HepG2 (cell line): ENCODE data around the gene PDE4D. TPM values are rescaled to one million over a fixed set of nuclear protein-coding genes. Genes with fewer than 3 reads are reported as not detected.

ENCODE experiments used
- ATAC-seq: fragments of 200-7000 bp; cut with Tn5 transposase; 3 replicates; pipeline ENCODE4 v1.9.1; 2020; ENCODE audit warnings: mild to moderate bottlenecking, moderate library complexity
- BruUV-seq: library from RNA; stranded (reverse); fragments of 400-500 nt; replicated peaks from 2 replicates; lab custom pipeline; 2021; lab: Mats Ljungman, UMichigan
- CTCF ChIA-PET: fragments of 300-600 bp; formaldehyde crosslinking; extraction: SDS; loops from one replicate; lab custom pipeline; 2021; ENCODE audit warnings: low total read pairs, inconsistent platforms, low intra/inter-chr PET ratio; lab: Yijun Ruan, JAX
- POLR2A ChIA-PET: fragments of 350-600 bp; sonication (Branson Sonifier 250); formaldehyde crosslinking; loops from one replicate; lab custom pipeline; 2020; ENCODE audit warnings: antibody characterized with exemption, inconsistent platforms; lab: Yijun Ruan, JAX
- DNase-seq: peaks from one replicate; pipeline ENCODE4 v3.0.0-alpha.2; 2015; ENCODE audit warnings: low spot score
- FAIRE-seq: peaks from 3 replicates; lab custom pipeline; 2011; peaks lifted over from hg19 to GRCh38; lab: Jason Lieb, UNC
- H2AFZ ChIP-seq: one replicate; pipeline ENCODE4 v1.6.1; 2011; ENCODE audit warnings: low read length, inconsistent platforms
- H3K27ac ChIP-seq: fragments of 300-600 bp; 3 replicates; pipeline ENCODE4 v1.8.0; 2011; ENCODE audit warnings: mixed run types, mild to moderate bottlenecking, mixed read lengths, low read length, inconsistent platforms; ENCODE audit not compliant: insufficient read depth; ENCODE audit errors: extremely low read length
- H3K27me3 ChIP-seq, 2 experiments: fragments of 200-600 bp in 1 of 2; 2 replicates in 1 of 2; 3 replicates in 1 of 2; pipeline versions ENCODE4 v1.6.0 to v1.8.0; 2011; ENCODE audit warnings: low read length in 2 of 2, mild to moderate bottlenecking in 2 of 2, moderate library complexity in 2 of 2, inconsistent platforms in 1 of 2; ENCODE audit not compliant: insufficient read depth in 2 of 2, control insufficient read depth in 1 of 2
- H3K36me3 ChIP-seq, 2 experiments: fragments of 200-600 bp in 1 of 2; replicated peaks in 1 of 2; 2 replicates in 1 of 2; 3 replicates in 1 of 2; pipeline versions ENCODE4 v1.5.1 to v1.8.0; 2011; ENCODE audit warnings: low read length in 2 of 2, inconsistent platforms in 1 of 2; ENCODE audit not compliant: insufficient read depth in 2 of 2, control insufficient read depth in 1 of 2
- H3K4me1 ChIP-seq: 2 replicates; pipeline ENCODE4 v1.5.1; 2012; ENCODE audit warnings: low read length, inconsistent platforms; ENCODE audit not compliant: insufficient read depth
- H3K4me2 ChIP-seq: 2 replicates; pipeline ENCODE4 v1.6.0; 2011; ENCODE audit warnings: low read depth, low read length, inconsistent platforms
- H3K4me3 ChIP-seq, 3 experiments: fragments of 200-600 bp in 1 of 3; sonication (generic), shearing (Covaris generic) in 1 of 3; replicated peaks in 1 of 3; 2 replicates each; pipeline ENCODE4 v1.5.1; 2011 to 2016; ENCODE audit warnings: low read length in 3 of 3, inconsistent platforms in 2 of 3, low read depth in 2 of 3, mild to moderate bottlenecking in 2 of 3, control low read depth in 1 of 3, mixed read lengths in 1 of 3; ENCODE audit not compliant: insufficient read depth in 1 of 3
- H3K79me2 ChIP-seq: one replicate; pipeline ENCODE4 v1.6.1; 2011; ENCODE audit warnings: low read length, inconsistent platforms; ENCODE audit not compliant: insufficient read depth
- H3K9ac ChIP-seq: 2 replicates; pipeline ENCODE4 v1.6.0; 2011; ENCODE audit warnings: mild to moderate bottlenecking, low read depth, low read length, inconsistent platforms; ENCODE audit not compliant: insufficient read depth
- H3K9me3 ChIP-seq: 2 replicates; pipeline ENCODE4 v1.5.1; 2012; ENCODE audit warnings: mild to moderate bottlenecking, low read length
- H4K20me1 ChIP-seq: 2 replicates; pipeline ENCODE4 v1.6.0; 2011; ENCODE audit warnings: inconsistent platforms, mild to moderate bottlenecking, low read length, moderate library complexity; ENCODE audit not compliant: insufficient read depth
- ATF7 ChIP-seq, 2 experiments: fragments of 450-650 bp in 1 of 2; sonication (generic) in 1 of 2; formaldehyde crosslinking in 1 of 2; IDR thresholded peaks; 2 replicates each; pipeline versions ENCODE4 v1.4.0 to v1.6.1; 2016 to 2020; ENCODE audit warnings: antibody characterized with exemption in 1 of 2, mild to moderate bottlenecking in 1 of 2, missing genetic modification reagents in 1 of 2
- HOXA9 ChIP-seq: sonication (generic); formaldehyde crosslinking; IDR thresholded peaks from 2 replicates; pipeline ENCODE4 v1.8.1; 2022; ENCODE audit warnings: missing genetic modification reagents, mild to moderate bottlenecking, moderate library complexity, borderline replicate concordance
- POLR2AphosphoS5 ChIP-seq: IDR thresholded peaks from 2 replicates; pipeline ENCODE4 v1.6.1; 2012; ENCODE audit warnings: low read depth, low read length
- ZKSCAN8 ChIP-seq: IDR thresholded peaks from 2 replicates; pipeline ENCODE4 v1.6.1; 2016; ENCODE audit warnings: borderline replicate concordance, missing genetic modification reagents, missing compliant biosample characterization
- WGBS: methylation state at CpG from one replicate; pipeline ENCODE4 v1.1.6; 2017; ENCODE audit warnings: low lambda C conversion rate; 5-methylcytosine and 5-hydroxymethylcytosine counted together
- in situ Hi-C: cut with HindIII; loops from 2 replicates; pipeline ENCODE4 v1.10.0; 2017; ENCODE audit warnings: low pct_unique_long_range_greater_than_20kb; ENCODE audit not compliant: extremely low pct_ligation_motif_present
- intact Hi-C: fragments of 100-400 bp; cut with micrococcal nuclease; formaldehyde crosslinking; loops from one replicate; pipeline ENCODE4 v1.10.0; 2022; ENCODE audit not compliant: unreplicated experiment
- polyA plus RNA-seq, 8 experiments: library from polyadenylated mRNA; depleted of rRNA in 3 of 8; stranded (reverse) in 7 of 8; unstranded in 1 of 8; fragments of >200 nt; fragmentation: Illumina TruSeq in 4 of 8; extraction: Trizol in 4 of 8; gene quantifications; 2 replicates each; pipeline versions ENCODE4 v1.2.1 to v1.2.3, GENCODE V29; 2011 to 2016; ENCODE audit warnings: low read depth in 4 of 8, missing spikeins in 1 of 8, mixed read lengths in 1 of 8; ENCODE audit not compliant: insufficient read depth in 1 of 8
- total RNA-seq, 5 experiments: library from RNA; depleted of rRNA; stranded (reverse); fragments of >200 nt; fragmentation: Illumina TruSeq; extraction: Trizol; gene quantifications; 2 replicates each; pipeline ENCODE4 v1.2.3, GENCODE V29; 2016; ENCODE audit warnings: low read depth in 1 of 5
- TF ChIP-seq, protein P1 (sequence below): sonication (generic); formaldehyde crosslinking; IDR thresholded peaks from 2 replicates; pipeline ENCODE4 v1.5.0; 2020; ENCODE audit warnings: mild to moderate bottlenecking, missing genetic modification reagents, moderate library complexity
- TF ChIP-seq, protein P2 (sequence below): sonication (generic); formaldehyde crosslinking; IDR thresholded peaks from 2 replicates; pipeline ENCODE4 v1.4.0; 2020; ENCODE audit warnings: low read depth, missing genetic modification reagents
- TF ChIP-seq, protein P3 (sequence below): sonication (generic); formaldehyde crosslinking; IDR thresholded peaks from 2 replicates; pipeline ENCODE4 v1.9.0; 2021; ENCODE audit warnings: missing genetic modification reagents, borderline replicate concordance

Gene PDE4D
- total and polyA plus RNA-seq, 2 of the 13 experiments (the other 11 are each of a cell fraction or from before 2014, with no cell fraction given): 7.0 to 12.2 TPM

DNA sequence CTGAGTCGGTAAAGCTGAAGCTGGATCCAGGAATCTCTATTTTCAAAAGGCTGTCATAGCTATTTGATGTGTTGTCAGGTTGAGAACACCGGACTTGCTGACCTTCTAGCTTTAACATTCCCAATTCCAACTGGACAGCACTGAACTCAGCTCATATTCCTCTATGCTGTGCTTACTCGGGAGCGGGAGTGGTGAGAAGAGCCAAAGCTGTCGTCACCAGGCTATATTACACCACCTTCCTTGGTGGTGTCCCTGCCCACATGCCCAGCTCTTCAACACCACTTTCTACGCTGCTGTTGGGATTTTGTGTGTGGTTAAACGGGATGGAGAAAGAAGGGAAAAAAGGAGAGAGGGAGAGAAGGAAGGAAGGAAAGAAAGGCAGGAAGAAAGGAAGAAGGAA, 657.1 kb downstream of the PDE4D start:
- Histone ChIP-seq H3K27ac (no peak overlapping the region), H3K4me3 (no peak overlapping the region), H2AFZ (no peak overlapping the region), H3K4me1 (no peaks in the 10 kb centered on the region), H3K36me3 (no peaks in the 10 kb centered on the region), H4K20me1 (no peaks in the 10 kb centered on the region), H3K9ac (no peak overlapping the region), H3K79me2 (no peaks in the 10 kb centered on the region), H3K9me3 (no peaks in the 10 kb centered on the region), H3K27me3 (no peaks in the 10 kb centered on the region), H3K4me2 (no peak overlapping the region)
- intact Hi-C loops: no loop called here
- 56% methylated on average over 7 of the region's 7 CpGs for WGBS
- CTCF ChIA-PET: no interaction called here
- no TSS peak for BruUV-seq
- in situ Hi-C loops: no loop called here
- ATAC-seq: no peak
- FAIRE-seq: no peak
- POLR2A ChIA-PET: no interaction called here
- DNase-seq: no peak
- TF ChIP-seq ZKSCAN8 (CRISPR knock-in tag) (no peak), POLR2AphosphoS5 (no peak), ATF7 (IDR thresholded peaks at IDR 0.05) (no peak), ATF7 (CRISPR knock-in tag; IDR thresholded peaks at IDR 0.05) (no peak), HOXA9 (no peak)
- TF ChIP-seq, protein P1, sequence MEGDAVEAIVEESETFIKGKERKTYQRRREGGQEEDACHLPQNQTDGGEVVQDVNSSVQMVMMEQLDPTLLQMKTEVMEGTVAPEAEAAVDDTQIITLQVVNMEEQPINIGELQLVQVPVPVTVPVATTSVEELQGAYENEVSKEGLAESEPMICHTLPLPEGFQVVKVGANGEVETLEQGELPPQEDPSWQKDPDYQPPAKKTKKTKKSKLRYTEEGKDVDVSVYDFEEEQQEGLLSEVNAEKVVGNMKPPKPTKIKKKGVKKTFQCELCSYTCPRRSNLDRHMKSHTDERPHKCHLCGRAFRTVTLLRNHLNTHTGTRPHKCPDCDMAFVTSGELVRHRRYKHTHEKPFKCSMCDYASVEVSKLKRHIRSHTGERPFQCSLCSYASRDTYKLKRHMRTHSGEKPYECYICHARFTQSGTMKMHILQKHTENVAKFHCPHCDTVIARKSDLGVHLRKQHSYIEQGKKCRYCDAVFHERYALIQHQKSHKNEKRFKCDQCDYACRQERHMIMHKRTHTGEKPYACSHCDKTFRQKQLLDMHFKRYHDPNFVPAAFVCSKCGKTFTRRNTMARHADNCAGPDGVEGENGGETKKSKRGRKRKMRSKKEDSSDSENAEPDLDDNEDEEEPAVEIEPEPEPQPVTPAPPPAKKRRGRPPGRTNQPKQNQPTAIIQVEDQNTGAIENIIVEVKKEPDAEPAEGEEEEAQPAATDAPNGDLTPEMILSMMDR (CRISPR knock-in tag): no peak
- TF ChIP-seq, protein P2, sequence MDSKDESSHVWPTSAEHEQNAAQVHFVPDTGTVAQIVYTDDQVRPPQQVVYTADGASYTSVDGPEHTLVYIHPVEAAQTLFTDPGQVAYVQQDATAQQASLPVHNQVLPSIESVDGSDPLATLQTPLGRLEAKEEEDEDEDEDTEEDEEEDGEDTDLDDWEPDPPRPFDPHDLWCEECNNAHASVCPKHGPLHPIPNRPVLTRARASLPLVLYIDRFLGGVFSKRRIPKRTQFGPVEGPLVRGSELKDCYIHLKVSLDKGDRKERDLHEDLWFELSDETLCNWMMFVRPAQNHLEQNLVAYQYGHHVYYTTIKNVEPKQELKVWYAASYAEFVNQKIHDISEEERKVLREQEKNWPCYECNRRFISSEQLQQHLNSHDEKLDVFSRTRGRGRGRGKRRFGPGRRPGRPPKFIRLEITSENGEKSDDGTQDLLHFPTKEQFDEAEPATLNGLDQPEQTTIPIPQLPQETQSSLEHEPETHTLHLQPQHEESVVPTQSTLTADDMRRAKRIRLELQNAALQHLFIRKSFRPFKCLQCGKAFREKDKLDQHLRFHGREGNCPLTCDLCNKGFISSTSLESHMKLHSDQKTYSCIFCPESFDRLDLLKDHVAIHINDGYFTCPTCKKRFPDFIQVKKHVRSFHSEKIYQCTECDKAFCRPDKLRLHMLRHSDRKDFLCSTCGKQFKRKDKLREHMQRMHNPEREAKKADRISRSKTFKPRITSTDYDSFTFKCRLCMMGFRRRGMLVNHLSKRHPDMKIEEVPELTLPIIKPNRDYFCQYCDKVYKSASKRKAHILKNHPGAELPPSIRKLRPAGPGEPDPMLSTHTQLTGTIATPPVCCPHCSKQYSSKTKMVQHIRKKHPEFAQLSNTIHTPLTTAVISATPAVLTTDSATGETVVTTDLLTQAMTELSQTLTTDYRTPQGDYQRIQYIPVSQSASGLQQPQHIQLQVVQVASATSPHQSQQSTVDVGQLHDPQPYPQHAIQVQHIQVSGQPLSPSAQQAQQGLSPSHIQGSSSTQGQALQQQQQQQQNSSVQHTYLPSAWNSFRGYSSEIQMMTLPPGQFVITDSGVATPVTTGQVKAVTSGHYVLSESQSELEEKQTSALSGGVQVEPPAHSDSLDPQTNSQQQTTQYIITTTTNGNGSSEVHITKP (CRISPR knock-in tag): no peak
- TF ChIP-seq, protein P3, sequence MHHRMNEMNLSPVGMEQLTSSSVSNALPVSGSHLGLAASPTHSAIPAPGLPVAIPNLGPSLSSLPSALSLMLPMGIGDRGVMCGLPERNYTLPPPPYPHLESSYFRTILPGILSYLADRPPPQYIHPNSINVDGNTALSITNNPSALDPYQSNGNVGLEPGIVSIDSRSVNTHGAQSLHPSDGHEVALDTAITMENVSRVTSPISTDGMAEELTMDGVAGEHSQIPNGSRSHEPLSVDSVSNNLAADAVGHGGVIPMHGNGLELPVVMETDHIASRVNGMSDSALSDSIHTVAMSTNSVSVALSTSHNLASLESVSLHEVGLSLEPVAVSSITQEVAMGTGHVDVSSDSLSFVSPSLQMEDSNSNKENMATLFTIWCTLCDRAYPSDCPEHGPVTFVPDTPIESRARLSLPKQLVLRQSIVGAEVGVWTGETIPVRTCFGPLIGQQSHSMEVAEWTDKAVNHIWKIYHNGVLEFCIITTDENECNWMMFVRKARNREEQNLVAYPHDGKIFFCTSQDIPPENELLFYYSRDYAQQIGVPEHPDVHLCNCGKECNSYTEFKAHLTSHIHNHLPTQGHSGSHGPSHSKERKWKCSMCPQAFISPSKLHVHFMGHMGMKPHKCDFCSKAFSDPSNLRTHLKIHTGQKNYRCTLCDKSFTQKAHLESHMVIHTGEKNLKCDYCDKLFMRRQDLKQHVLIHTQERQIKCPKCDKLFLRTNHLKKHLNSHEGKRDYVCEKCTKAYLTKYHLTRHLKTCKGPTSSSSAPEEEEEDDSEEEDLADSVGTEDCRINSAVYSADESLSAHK (CRISPR knock-in tag): no peak
